SK-N-SH (cell line): ENCODE results near the gene OSBPL10.

Source experiments
- CTCF ChIP-seq: fragments of 200-600 bp; sonication (generic); IDR thresholded peaks from 2 replicates; pipeline ENCODE4 v1.6.1; 2017; ENCODE audit warnings: antibody characterized with exemption, mild to moderate bottlenecking, moderate library complexity
- NRF1 ChIP-seq: IDR thresholded peaks from 2 replicates; pipeline ENCODE4 v1.6.1; 2012; ENCODE audit warnings: low read depth, mild to moderate bottlenecking, low read length
- POLR2AphosphoS5 ChIP-seq: IDR thresholded peaks from 2 replicates; pipeline ENCODE4 v1.6.1; 2012; ENCODE audit warnings: low read depth, low read length
- TAF1 ChIP-seq: IDR thresholded peaks from 2 replicates; pipeline ENCODE4 v1.6.1; 2012; ENCODE audit warnings: low read depth, mild to moderate bottlenecking, low read length, moderate library complexity, borderline replicate concordance

- no peak for TF ChIP-seq POLR2AphosphoS5
- no peak for TF ChIP-seq CTCF
- no peak for TF ChIP-seq NRF1
- TF ChIP-seq TAF1 = no peak
Observed at GRCh38 chr3:31917303-31918005, 63.6 kb downstream of the OSBPL10 start.
